Thoracic aorta (tissue), 2 donors: Measurements from ENCODE around the gene POLR2A. TPM values are rescaled to one million over a fixed set of nuclear protein-coding genes. Genes with fewer than 3 reads are reported as not detected.

ENCODE experiments used
- ATAC-seq: fragments of 150-250 bp; one replicate; pipeline ENCODE4 v1.8.0; 2017; ENCODE audit warnings: low read depth; ENCODE audit not compliant: insufficient number of reproducible peaks, low FRiP score
- DNase-seq: peaks from one replicate; pipeline ENCODE4 v3.0.0-alpha.2; 2020; ENCODE audit warnings: low spot score
- H3K27ac ChIP-seq, 2 donors: fragments of 200-600 bp; sonication (generic); 1 replicate in 1 of 2; 2 replicates in 1 of 2; pipeline ENCODE4 v1.5.1; 2016; ENCODE audit warnings: mild to moderate bottlenecking in 2 of 2, moderate library complexity in 2 of 2
- H3K27me3 ChIP-seq: fragments of 200-600 bp; sonication (generic); replicated peaks from 2 replicates; pipeline ENCODE4 v1.6.0; 2016; ENCODE audit warnings: mild to moderate bottlenecking; ENCODE audit not compliant: insufficient read depth
- H3K36me3 ChIP-seq: fragments of 200-600 bp; sonication (generic); one replicate; pipeline ENCODE4 v1.5.1; 2016
- H3K4me1 ChIP-seq, 2 donors: fragments of 200-600 bp; sonication (generic); 1 replicate in 1 of 2; 2 replicates in 1 of 2; pipeline versions ENCODE4 v1.5.1 to v1.6.0; 2016; ENCODE audit warnings: low read depth in 2 of 2, mild to moderate bottlenecking in 1 of 2; ENCODE audit not compliant: control insufficient read depth in 1 of 2
- H3K4me3 ChIP-seq: fragments of 200-600 bp; sonication (generic); 2 replicates; pipeline ENCODE4 v1.5.1; 2016; ENCODE audit warnings: mild to moderate bottlenecking
- H3K9me3 ChIP-seq: fragments of 200-600 bp; sonication (generic); 2 replicates; pipeline ENCODE4 v1.5.1; 2016
- total RNA-seq, 2 donors: library from RNA; depleted of rRNA; stranded (reverse); fragments of >200 nt; gene quantifications; one replicate each; pipeline versions ENCODE4 v1.1.0 to v1.2.3, GENCODE V29; 2016
- TF ChIP-seq, protein P1 (sequence below): fragments of 200-600 bp; sonication (generic); IDR thresholded peaks from one replicate; pipeline ENCODE4 v1.5.1; 2019; ENCODE audit warnings: antibody characterized with exemption

Gene POLR2A
- total RNA-seq, 2 donors from 2014 or later = 77.8 to 151 TPM

DNA sequence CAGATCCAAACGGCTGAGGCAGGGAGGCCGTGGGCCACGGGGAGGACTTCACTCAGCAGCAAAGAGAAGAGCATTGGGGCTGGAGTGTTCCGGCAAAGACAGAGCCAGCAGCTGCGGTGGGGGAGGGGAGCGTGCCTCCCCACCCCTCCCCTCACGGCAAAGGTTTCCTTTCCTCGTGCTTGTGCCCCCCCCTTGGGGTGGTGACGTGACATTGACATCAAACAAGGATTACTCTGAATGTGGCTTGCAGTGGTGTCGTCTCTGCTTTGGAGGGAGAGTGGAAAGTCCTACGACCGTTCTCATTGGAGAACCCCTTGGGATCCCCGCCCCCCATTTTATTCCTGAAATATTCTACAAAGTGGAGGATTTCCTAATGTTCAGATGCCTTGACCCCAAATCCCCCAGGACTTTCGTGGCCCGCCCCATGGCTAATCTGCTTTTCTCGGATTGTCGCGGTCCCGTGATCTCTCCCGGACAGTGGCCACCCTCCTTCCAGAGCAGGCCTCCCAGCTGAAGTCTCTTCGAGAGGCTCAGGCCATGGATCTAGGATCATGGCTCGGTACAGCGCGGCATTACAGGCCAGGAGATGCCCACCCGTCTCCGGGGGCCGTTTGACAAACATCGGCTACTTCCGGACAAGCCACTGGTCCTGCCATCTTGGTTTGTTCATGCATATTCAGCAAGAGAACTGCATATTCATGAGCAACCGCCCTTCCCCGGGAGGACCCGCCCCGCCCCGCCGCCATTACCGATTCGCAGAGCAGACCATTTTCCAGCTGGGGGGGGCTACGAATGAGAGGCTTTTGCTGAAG, 705 bp upstream of the POLR2A start:
- Histone ChIP-seq H3K9me3 (no peaks in the 10 kb centered on the region), H3K36me3 (no peaks in the 10 kb centered on the region), H3K27ac (peak overlapping the region; percentile 99 to 100), H3K4me1 (peaks cover 32 to 59% of the 10 kb centered on the region in 2 donors), H3K4me3 (peak overlapping the region; percentile 83), H3K27me3 (no peaks in the 10 kb centered on the region)
- TF ChIP-seq, protein P1, sequence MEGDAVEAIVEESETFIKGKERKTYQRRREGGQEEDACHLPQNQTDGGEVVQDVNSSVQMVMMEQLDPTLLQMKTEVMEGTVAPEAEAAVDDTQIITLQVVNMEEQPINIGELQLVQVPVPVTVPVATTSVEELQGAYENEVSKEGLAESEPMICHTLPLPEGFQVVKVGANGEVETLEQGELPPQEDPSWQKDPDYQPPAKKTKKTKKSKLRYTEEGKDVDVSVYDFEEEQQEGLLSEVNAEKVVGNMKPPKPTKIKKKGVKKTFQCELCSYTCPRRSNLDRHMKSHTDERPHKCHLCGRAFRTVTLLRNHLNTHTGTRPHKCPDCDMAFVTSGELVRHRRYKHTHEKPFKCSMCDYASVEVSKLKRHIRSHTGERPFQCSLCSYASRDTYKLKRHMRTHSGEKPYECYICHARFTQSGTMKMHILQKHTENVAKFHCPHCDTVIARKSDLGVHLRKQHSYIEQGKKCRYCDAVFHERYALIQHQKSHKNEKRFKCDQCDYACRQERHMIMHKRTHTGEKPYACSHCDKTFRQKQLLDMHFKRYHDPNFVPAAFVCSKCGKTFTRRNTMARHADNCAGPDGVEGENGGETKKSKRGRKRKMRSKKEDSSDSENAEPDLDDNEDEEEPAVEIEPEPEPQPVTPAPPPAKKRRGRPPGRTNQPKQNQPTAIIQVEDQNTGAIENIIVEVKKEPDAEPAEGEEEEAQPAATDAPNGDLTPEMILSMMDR = no peak
- ATAC-seq = peak; percentile 74
- peak; percentile 93 for DNase-seq

GRCh38 chr17:7484919-7485377, 782 bp downstream of the POLR2A start:
- ATAC-seq (no peak), DNase-seq (no peak)
- Histone ChIP-seq H3K27me3 (no peaks in the 10 kb centered on the region), H3K4me1 (peaks cover 35 to 64% of the 10 kb centered on the region in 2 donors), H3K36me3 (no peaks in the 10 kb centered on the region), H3K4me3 (peak overlapping the region; percentile 83), H3K9me3 (no peaks in the 10 kb centered on the region), H3K27ac (peak overlapping the region; percentile 62 to 66)
- TF ChIP-seq, protein P1 = no peak

DNA sequence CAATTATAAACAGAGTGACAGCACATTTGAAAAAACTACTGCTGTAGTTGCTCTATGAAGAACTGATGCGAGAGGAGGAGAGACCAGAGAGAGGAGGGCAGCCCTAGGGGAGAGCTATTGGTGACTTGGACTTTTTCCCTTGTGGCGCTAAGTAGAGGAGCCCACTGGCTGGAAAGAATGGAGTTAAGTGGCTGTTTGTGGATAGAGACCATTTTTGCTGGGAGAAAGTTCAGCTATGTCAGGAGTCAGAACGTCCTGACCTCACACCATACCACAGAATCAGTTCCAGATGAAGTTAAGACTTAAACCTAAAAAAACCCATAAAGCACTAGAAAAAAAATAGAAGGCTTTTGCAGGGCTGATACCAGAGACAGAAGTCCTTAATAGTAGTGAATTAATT, 2.0 kb downstream of the POLR2A start:
- Histone ChIP-seq H3K27me3 (no peaks in the 10 kb centered on the region), H3K4me1 (peaks cover 31 to 66% of the 10 kb centered on the region in 2 donors), H3K36me3 (no peaks in the 10 kb centered on the region), H3K27ac (no peak overlapping the region), H3K4me3 (peak overlapping the region; percentile 83), H3K9me3 (no peaks in the 10 kb centered on the region)
- ATAC-seq (no peak), DNase-seq (no peak)
- TF ChIP-seq, protein P1 = no peak

DNA sequence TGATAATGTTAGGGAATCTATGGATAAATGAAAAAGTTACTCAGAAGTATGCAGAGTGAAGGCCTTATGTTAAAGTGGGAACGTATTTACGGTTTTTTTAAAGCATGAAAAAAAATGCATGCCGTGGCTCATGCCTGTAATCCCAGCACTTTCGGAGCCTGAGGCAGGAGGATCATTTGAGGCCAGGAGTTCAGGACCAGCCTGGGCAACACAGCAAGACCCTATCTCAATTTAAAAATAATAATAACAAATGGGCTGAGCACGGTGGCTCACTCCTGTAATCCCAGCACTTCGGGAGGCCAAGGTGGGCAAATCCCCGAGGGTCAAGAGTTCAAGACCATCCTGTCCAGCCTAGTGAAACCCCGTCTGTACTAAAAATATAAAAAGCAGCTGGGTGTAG, 6.0 kb downstream of the POLR2A start:
- H3K27ac ChIP-seq = no peak overlapping the region
- DNase-seq (no peak), ATAC-seq (no peak)
- peaks cover 31 to 49% of the 10 kb centered on the region in 2 donors for H3K4me1 ChIP-seq
- no peaks in the 10 kb centered on the region for H3K36me3 ChIP-seq
- no peaks in the 10 kb centered on the region for H3K27me3 ChIP-seq
- TF ChIP-seq, protein P1 = no peak
- no peaks in the 10 kb centered on the region for H3K9me3 ChIP-seq
- H3K4me3 ChIP-seq = no peak overlapping the region

DNA sequence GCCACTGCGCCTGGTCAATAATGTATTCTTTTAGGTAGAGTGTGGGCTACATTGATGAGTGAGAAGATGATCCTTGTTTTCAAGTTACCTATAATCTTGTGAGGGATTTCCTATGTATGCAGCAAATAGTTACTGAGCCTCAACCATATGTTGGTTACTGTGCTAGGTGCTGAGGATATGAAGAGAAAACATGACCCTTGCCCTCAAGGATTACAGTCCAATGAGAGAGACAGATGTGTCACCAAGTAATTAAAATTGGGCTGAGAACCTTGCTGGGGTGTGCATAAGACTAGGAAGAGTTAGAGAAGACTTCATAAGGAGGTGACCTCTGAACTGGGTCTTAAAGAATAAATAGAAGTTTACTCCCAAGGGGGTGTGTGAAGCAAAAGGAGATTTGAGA, 7.4 kb downstream of the POLR2A start:
- no peak overlapping the region for H3K4me3 ChIP-seq
- no peak overlapping the region for H3K27ac ChIP-seq
- no peaks in the 10 kb centered on the region for H3K9me3 ChIP-seq
- H3K36me3 ChIP-seq = peaks cover 9% of the 10 kb centered on the region
- no peak for DNase-seq
- no peaks in the 10 kb centered on the region for H3K27me3 ChIP-seq
- H3K4me1 ChIP-seq = peaks cover 17 to 34% of the 10 kb centered on the region in 2 donors
- TF ChIP-seq, protein P1 = no peak
- ATAC-seq = no peak
